Measurements from ENCODE around the gene OR56A5. TPM values are rescaled to one million over a fixed set of nuclear protein-coding genes. Genes with fewer than 3 reads are reported as not detected.

The OR56A5 gene
- total and polyA plus RNA-seq, 12 donors = not detected

DNA sequence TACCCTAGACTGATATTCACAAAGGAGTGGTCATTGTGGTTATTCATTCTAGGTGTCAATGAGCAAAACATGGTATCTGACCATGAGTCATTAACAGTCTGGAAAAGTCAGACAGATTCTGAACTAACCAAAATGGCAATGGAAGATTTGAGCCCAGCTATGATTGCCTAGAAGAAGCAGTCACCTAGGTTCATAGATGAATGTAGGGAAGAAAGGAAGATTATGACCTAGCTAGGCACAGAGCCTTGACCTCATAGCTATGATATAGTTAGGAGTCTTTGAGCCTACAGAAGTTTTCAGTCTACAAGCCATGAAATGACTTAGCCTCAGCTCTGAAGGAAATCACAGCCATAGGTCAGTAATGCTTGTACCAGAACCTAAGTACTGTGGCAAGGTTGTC is 38.1 kb upstream of the OR56A5 start:
- no peak for TF ChIP-seq CTCF (IDR thresholded peaks at IDR 0.05)
- DNase-seq = no peak
- no peak for ATAC-seq

DNA sequence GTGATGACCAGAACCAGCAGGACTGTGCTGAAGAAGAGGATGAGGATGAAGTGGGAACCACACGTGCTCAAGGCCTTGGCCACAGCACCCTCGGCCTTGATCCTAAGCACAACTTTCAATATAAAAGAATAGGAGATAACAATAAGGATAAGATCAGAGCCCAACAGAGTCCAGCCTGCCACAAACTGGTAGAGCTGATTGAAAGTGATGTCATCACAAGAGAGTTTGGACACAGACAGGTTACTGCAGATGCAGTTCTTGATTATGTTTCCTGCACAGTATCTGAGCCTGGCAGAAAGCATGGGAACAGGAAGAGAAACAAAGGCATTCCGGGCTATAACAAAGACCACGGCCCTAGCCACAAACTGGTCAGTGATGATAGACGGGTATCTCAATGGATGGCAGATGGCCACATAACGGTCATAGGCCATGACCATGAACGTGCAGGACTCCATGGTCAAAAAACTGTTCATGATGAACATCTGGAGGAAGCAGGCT is 34.0 kb upstream of the OR56A5 start:
- no peaks in the 10 kb centered on the region for H3K36me3 ChIP-seq
- H3K9me3 ChIP-seq = no peaks in the 10 kb centered on the region
- no peak overlapping the region for H3K4me3 ChIP-seq
- TF ChIP-seq CTCF (IDR thresholded peaks at IDR 0.05) = no peak
- 52 to 63% methylated on average over 7 of the region's 7 CpGs for WGBS, 2 donors
- peak in 3 of 8 donors; percentile 20 to 56 (median 22) for ATAC-seq
- DNase-seq = no peak
- no peaks in the 10 kb centered on the region for H3K27me3 ChIP-seq
- intact Hi-C loops (cut with DNase I) = no loop called here
- H3K4me1 ChIP-seq = peaks cover 0 to 12% (median 0%) of the 10 kb centered on the region in 9 donors
- peak overlapping the region in 3 of 10 donors; percentile 47 to 66 (median 53) for H3K27ac ChIP-seq

More for the DNA sequence above, 38.1 kb upstream of the OR56A5 start:
- intact Hi-C loops (cut with DNase I) = no loop called here
- no peaks in the 10 kb centered on the region for H3K36me3 ChIP-seq
- H3K4me3 ChIP-seq = no peak overlapping the region
- no peak overlapping the region for H3K27ac ChIP-seq
- no peaks in the 10 kb centered on the region for H3K9me3 ChIP-seq
- no peaks in the 10 kb centered on the region for H3K27me3 ChIP-seq
- H3K4me1 ChIP-seq = peaks cover 0 to 16% (median 0%) of the 10 kb centered on the region in 9 donors

DNA sequence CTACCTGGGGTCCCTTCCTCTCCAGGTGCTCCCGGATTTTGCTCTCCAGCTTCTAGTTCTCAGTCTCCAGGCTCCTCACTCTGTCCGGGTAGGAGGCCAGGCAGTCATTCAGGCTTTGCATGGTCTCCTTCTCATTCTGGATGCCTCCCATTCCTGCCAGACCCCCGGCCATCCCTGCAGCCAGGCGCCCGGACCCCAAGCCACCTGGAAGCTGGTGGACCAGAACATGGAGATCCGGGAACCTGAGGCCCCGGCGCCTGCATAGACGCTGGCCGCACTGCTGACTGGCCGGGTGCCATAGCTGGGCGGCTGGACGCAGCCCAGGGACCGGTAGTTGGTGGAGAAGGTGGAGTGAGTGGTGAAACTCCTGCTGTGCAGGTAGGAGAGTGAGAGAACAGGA is 26.5 kb upstream of the OR56A5 start:
- no peak for ATAC-seq
- Histone ChIP-seq H3K27me3 (peaks cover 0 to 6% (median 0%) of the 10 kb centered on the region in 7 donors), H3K4me1 (no peaks in the 10 kb centered on the region), H3K27ac (no peak overlapping the region), H3K4me3 (no peak overlapping the region), H3K36me3 (no peaks in the 10 kb centered on the region), H3K9me3 (no peaks in the 10 kb centered on the region)
- TF ChIP-seq CTCF (IDR thresholded peaks at IDR 0.05) = no peak
- 87 to 92% methylated on average over 14 of the region's 14 CpGs for WGBS, 2 donors
- no peak for DNase-seq
- intact Hi-C loops (cut with DNase I) = no loop called here

DNA sequence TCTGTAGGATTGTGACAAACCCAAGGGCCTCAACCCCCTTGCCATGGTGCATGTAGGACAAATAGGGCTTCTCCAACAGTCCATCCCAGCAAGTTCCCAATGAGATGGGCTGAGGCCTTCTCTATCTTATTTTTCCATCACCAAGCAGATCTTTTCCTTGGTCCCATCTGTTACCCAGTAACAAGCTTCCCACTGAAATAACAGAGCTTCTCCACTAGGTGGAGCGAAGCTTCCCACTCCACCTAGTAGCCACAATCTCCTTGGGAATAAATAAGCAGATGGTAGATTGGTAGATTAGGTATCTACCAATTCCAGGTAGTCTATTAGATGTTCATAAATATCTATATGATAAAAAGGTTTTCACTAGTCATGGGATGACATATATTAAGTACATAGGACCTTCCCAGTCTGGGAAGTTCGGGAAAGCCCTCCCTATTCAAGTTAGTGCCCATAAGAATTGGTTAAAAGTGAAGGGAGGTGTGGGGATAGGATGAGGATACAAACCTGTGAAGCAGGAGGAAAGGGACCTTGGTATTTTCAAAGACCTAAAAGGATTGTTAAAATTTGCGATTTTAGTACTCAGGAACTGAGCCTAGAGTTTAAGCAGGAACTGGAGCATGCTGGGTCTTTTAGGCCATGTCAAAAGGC is 24.4 kb upstream of the OR56A5 start:
- no peaks in the 10 kb centered on the region for H3K9me3 ChIP-seq
- DNase-seq = no peak
- no peaks in the 10 kb centered on the region for H3K36me3 ChIP-seq
- intact Hi-C loops (cut with DNase I) = no loop called here
- no peak for ATAC-seq
- 59% methylated on average over 3 of the region's 3 CpGs for WGBS, 2 donors
- TF ChIP-seq CTCF (IDR thresholded peaks at IDR 0.05) = peak in 8 of 9 donors; percentile 8 to 65 (median 46)
- no peak overlapping the region for H3K27ac ChIP-seq
- peaks cover 0 to 22% (median 0%) of the 10 kb centered on the region in 7 donors for H3K27me3 ChIP-seq
- H3K4me3 ChIP-seq = no peak overlapping the region
- H3K4me1 ChIP-seq = no peaks in the 10 kb centered on the region
